GM19455 (cell line): Measurements from ENCODE around the gene FAM170B.
A peak's percentile ranks its signal among the peaks of the same experiment; 100 is the strongest.

Experiments
- ATAC-seq: cut with Tn5 transposase; IDR thresholded peaks from one replicate; pipeline ENCODE4 v1.9.1; 2021; ENCODE audit not compliant: unreplicated experiment

FAM170B gene

DNA sequence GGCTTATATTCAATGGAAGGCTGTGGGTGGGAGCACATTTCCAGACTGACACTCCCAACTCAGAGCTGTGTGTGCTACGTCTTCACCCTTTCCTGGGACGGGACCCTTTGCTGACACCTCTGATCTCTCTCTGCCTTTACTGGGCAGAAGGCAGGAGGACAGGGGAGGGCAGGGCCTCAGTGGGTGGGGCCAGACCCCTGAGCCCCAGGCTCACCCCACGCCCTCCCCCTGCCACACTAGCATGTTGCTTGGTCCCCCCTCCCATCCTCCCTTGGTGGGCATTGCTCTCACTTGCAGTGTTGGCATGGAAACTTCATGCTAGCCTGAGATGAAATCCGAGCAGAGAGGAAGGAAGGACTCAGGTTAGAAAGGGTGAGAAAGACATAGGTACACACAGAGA is 36.0 kb upstream of the FAM170B start:
- ATAC-seq, result no peak

DNA sequence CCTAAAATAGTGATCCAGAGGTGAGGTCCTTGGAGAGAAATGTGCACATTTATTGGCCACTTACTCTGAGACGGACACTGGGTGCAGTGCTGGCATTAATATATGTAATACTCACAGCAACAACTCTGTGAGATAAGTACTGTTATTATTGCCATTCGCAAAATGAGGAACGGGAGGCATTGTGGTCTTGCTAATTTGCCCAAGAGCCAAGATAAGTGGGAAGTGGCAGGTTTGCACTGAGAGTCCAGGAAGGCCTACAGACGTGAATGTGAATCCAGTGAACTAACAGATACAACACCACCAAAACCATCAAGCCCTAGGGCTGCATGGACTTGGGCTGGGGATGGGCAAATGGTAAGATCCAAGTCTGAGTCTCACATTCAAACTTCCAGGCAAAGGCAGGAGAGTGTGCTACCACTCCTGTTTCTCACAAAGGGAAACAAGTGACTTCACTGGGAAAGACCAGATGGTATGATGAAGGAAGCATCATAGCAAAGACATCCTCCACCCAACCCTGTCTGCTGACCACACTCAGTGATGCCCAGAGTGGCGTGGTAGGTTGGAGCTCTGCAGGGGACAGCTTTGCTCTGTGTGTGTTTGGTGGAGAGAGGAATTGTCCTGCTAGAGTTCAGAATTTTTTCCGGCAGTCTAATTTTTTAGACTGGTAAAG is 35.1 kb upstream of the FAM170B start:
- no peak for ATAC-seq

DNA sequence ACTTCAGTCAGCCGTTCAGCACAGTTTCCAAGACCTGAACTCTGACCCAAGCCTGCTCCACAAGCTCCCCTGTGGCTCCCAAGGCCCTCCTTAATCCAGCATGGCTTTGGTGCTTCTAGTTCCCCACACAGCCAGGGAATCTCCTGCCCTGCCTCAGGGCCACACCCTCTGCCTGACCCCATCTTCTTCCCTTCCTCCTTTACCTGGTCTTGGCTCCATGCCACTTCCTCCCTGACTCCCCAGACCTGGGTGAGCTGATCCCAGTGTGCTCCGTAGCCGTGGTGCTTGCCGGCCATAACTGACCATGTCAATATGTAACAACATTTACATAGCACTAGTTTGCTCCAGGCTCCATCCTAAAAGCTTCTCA is 34.3 kb upstream of the FAM170B start:
- no peak for ATAC-seq

GRCh38 chr10:49167425-49168170 is 33.8 kb upstream of the FAM170B start:
- no peak for ATAC-seq

- ATAC-seq, result no peak
Measured at GRCh38 chr10:49166484-49167400, 32.9 kb upstream of the FAM170B start.

DNA sequence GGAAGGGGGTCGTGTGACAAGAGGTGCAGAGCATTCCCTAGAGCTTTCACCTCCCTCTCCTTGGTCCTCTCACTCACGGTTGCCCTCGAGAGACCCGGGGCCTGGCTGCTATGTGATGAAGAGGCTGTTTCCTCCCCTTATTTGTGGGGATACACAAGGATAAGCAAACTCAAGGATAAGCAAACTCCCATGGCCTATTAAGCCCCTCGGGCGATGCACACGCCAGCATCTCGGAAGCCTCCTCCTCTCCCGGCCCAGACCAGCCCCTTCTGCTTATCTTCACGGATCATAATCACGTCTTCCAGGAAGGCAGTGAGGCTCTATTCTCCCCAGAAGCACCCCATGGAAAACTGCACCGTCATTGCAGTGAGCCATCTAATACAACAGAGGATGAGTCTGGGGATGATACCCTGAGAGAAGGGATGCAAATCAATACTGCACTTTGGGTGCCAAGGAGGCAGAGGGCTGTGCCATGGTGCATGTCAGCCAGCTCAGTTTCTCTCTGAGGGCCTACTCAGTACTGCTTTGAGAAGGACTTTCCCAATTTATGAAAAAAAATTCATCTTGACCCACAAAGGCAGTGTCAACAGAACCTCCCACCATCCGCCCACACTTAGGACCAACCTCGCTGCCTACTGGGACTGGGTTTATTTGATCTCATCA is 32.1 kb upstream of the FAM170B start:
- no peak for ATAC-seq

- no peak for ATAC-seq
Measured at GRCh38 chr10:49165259-49165658, 31.4 kb upstream of the FAM170B start.

GRCh38 chr10:49164559-49165188 is 30.9 kb upstream of the FAM170B start:
- ATAC-seq, result peak; percentile 92

DNA sequence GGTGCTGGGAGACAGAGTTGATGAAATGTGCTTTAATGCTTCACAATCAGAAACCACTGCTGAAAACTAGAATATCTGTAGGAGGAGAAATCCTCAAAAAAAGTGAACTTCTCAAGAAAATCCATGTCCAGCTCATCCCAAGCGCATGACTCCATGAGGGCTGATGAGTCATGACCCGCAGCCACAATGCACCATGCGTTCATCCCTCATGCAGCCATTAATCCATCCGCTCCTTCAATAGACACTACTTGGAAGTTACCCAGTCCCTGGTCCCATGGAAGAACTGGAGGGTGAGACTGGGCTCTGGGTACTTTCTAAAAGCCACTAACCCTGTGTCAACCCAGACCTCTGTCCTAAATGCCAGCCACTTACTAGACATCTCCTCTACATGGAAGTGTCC is 29.9 kb upstream of the FAM170B start:
- no peak for ATAC-seq

DNA sequence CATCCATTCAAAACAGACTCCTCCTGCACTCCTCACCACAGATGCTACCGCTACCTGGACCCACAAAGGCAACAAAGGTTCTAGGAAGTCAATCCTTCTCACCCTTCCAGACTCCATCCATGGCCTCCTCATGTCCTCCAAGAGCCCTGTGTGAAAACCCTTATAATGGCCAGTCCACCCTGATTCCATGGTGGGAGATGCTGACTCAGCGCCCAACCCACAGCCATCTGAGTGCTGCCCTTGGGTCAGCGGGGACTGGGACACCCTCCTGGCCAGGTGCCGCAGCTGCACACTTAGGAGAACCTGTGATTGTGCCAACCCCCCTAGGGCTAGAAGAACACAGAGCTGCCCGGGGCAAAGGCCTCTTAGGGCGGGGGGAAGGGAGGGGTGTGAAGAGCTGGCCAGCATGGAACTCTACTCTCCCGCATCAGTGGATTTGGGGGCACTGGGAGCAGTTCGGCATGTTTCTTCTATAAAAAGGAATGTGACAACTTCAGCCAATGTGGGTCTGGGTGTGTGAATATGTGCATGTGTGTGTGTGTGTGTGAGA is 29.0 kb upstream of the FAM170B start:
- no peak for ATAC-seq

GRCh38 chr10:49162063-49162462 is 28.2 kb upstream of the FAM170B start:
- no peak for ATAC-seq

- no peak for ATAC-seq
Measured at GRCh38 chr10:49161411-49161997, 27.7 kb upstream of the FAM170B start.

DNA sequence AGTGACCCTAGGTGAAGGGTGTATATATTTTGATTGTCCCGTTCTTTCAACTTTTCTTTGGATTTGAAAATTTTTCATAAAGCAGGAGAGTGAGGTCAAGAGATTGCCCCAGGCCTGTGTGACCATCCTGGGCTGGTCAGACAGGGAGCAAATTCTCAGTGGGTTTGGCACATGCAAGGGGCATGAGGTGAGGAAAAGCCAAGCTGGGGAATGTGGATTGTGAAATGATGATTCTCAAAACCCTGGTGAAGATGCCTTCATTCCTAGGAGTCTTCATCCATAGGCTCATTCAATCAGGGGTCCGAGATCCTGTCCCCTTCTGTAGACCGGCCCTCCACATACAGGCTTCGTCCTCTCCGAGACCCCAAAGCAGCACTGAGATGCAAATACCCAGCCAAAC is 27.0 kb upstream of the FAM170B start:
- no peak for ATAC-seq

- no peak for ATAC-seq
Measured at GRCh38 chr10:49160110-49160509, 26.3 kb upstream of the FAM170B start.

- ATAC-seq, result no peak
Measured at GRCh38 chr10:49158915-49159314, 25.1 kb upstream of the FAM170B start.

- no peak for ATAC-seq
Measured at GRCh38 chr10:49158404-49158803, 24.6 kb upstream of the FAM170B start.

GRCh38 chr10:49157229-49157628 is 23.4 kb upstream of the FAM170B start:
- no peak for ATAC-seq

GRCh38 chr10:49154641-49155040 is 20.8 kb upstream of the FAM170B start:
- ATAC-seq, result no peak

GRCh38 chr10:49153971-49154370 is 20.1 kb upstream of the FAM170B start:
- ATAC-seq, result no peak

DNA sequence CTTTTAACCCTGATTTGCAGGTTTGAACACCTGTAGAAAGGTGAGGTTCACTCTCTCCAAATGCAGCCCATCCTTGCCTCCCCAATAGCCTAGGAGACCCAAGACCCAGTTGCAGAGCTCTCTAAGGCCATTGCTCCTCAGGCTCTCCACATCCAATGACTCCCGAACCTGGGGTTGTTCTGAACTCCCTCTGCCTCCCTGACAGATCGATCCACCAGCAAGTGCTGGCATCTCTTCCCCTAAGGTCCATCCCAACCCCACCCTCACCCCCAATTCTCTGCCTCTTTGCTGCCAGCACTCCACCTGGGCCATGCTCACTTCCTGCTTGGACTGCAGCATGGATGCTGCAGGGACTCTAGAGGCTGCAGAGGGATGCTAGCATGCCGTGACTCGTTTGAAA is 19.3 kb upstream of the FAM170B start:
- no peak for ATAC-seq
